Left kidney (tissue), 8 donors: ENCODE measurements around the gene CPPED1. TPM values are rescaled to one million over a fixed set of nuclear protein-coding genes. Genes with fewer than 3 reads are reported as not detected.
A peak's percentile ranks its signal among the peaks of the same experiment; 100 is the strongest.
"Not testable (repeated sequence)": the region's sequence is repeated elsewhere in the genome, so short reads cannot be mapped to it uniquely, and the experiment has no call there.

ENCODE experiments used
- DNase-seq: peaks from one replicate; pipeline ENCODE4 v3.0.0-alpha.2; 2013
- long read RNA-seq, 8 donors: transcript quantifications; one replicate each; lab custom pipeline, GENCODE V29; 2026
- polyA plus RNA-seq: library from polyadenylated mRNA; unstranded; fragments of 120-200 nt; gene quantifications from one replicate; pipeline ENCODE4 v1.2.1, GENCODE V29; 2013; ENCODE audit not compliant: insufficient read length

Gene CPPED1
- 25.8 TPM for polyA plus RNA-seq
- long read RNA-seq, donor 1, full-length matches to known transcripts, result 9 of 9 reads
- long read RNA-seq, donor 1, partial matches to known transcripts, result 0 of 9 reads
- long read RNA-seq, donor 1, other reads (novel, unspliced or antisense), result 0 of 9 reads
- long read RNA-seq, donor 2, full-length matches to known transcripts, result 11 of 11 reads
- long read RNA-seq, donor 2, partial matches to known transcripts, result 0 of 11 reads
- long read RNA-seq, donor 2, other reads (novel, unspliced or antisense), result 0 of 11 reads
- long read RNA-seq, donor 3, full-length matches to known transcripts, result 7 of 7 reads
- long read RNA-seq, donor 3, partial matches to known transcripts, result 0 of 7 reads
- long read RNA-seq, donor 3, other reads (novel, unspliced or antisense), result 0 of 7 reads
- long read RNA-seq, donor 4, partial matches to known transcripts, result 0 of 1 reads
- long read RNA-seq, donor 4, other reads (novel, unspliced or antisense), result 0 of 1 reads
- long read RNA-seq, donor 5, full-length matches to known transcripts, result 15 of 15 reads
- long read RNA-seq, donor 5, partial matches to known transcripts, result 0 of 15 reads
- long read RNA-seq, donor 5, other reads (novel, unspliced or antisense), result 0 of 15 reads
- long read RNA-seq, donor 6, full-length matches to known transcripts, result 6 of 6 reads
- long read RNA-seq, donor 6, partial matches to known transcripts, result 0 of 6 reads
- long read RNA-seq, donor 6, other reads (novel, unspliced or antisense), result 0 of 6 reads
- long read RNA-seq, donor 7, full-length matches to known transcripts, result 18 of 18 reads
- long read RNA-seq, donor 7, partial matches to known transcripts, result 0 of 18 reads
- long read RNA-seq, donor 7, other reads (novel, unspliced or antisense), result 0 of 18 reads
- long read RNA-seq, donor 8, full-length matches to known transcripts, result 6 of 6 reads
- long read RNA-seq, donor 8, partial matches to known transcripts, result 0 of 6 reads
- long read RNA-seq, donor 8, other reads (novel, unspliced or antisense), result 0 of 6 reads

GRCh38 chr16:12803203-12804093, at the start of gene CPPED1:
CPPED1 (minus strand) TSS chr16:12803887; CDS start chr16:12803776, 111 bp downstream.
- DNase-seq, result peak; percentile 90

GRCh38 chr16:12850186-12850585, 46.5 kb upstream of the CPPED1 start:
- no peak for DNase-seq

GRCh38 chr16:12846592-12846991, 42.9 kb upstream of the CPPED1 start:
- DNase-seq, result no peak

- no peak for DNase-seq
Measured at GRCh38 chr16:12845282-12845681, 41.6 kb upstream of the CPPED1 start.

GRCh38 chr16:12837756-12838155, 34.1 kb upstream of the CPPED1 start:
- DNase-seq, result no peak

- DNase-seq, result no peak
Measured at GRCh38 chr16:12837291-12837690, 33.6 kb upstream of the CPPED1 start.

- DNase-seq, result no peak
Measured at GRCh38 chr16:12833926-12834325, 30.2 kb upstream of the CPPED1 start.

GRCh38 chr16:12829096-12829888, 25.6 kb upstream of the CPPED1 start:
- DNase-seq, result no peak

- no peak for DNase-seq
Measured at GRCh38 chr16:12828206-12828605, 24.5 kb upstream of the CPPED1 start.

GRCh38 chr16:12826559-12826958, 22.9 kb upstream of the CPPED1 start:
- no peak for DNase-seq

GRCh38 chr16:12819126-12820117, 15.7 kb upstream of the CPPED1 start:
- DNase-seq, result peak; percentile 55

- no peak for DNase-seq
Measured at GRCh38 chr16:12818326-12818725, 14.6 kb upstream of the CPPED1 start.

GRCh38 chr16:12816791-12817214, 13.1 kb upstream of the CPPED1 start:
- not testable (repeated sequence) for DNase-seq

GRCh38 chr16:12815361-12815760, 11.7 kb upstream of the CPPED1 start:
- no peak for DNase-seq

- DNase-seq, result not testable (repeated sequence)
Measured at GRCh38 chr16:12813734-12814133, 10.0 kb upstream of the CPPED1 start.

GRCh38 chr16:12813321-12813720, 9.6 kb upstream of the CPPED1 start:
- DNase-seq, result not testable (repeated sequence)

GRCh38 chr16:12811441-12812383, 8.0 kb upstream of the CPPED1 start:
- DNase-seq, result no peak

GRCh38 chr16:12805066-12805465, 1.4 kb upstream of the CPPED1 start:
- DNase-seq, result no peak
